HepG2 (cell line): ENCODE measurements around the gene ZFYVE28. TPM values are rescaled to one million over a fixed set of nuclear protein-coding genes. Genes with fewer than 3 reads are reported as not detected.

Experiments
- ATAC-seq: fragments of 200-7000 bp; cut with Tn5 transposase; 3 replicates; pipeline ENCODE4 v1.9.1; 2020; ENCODE audit warnings: mild to moderate bottlenecking, moderate library complexity
- BruUV-seq: library from RNA; stranded (reverse); fragments of 400-500 nt; replicated peaks from 2 replicates; lab custom pipeline; 2021; lab: Mats Ljungman, UMichigan
- CTCF ChIA-PET: fragments of 300-600 bp; formaldehyde crosslinking; extraction: SDS; loops from one replicate; lab custom pipeline; 2021; ENCODE audit warnings: low total read pairs, inconsistent platforms, low intra/inter-chr PET ratio; lab: Yijun Ruan, JAX
- POLR2A ChIA-PET: fragments of 350-600 bp; sonication (Branson Sonifier 250); formaldehyde crosslinking; loops from one replicate; lab custom pipeline; 2020; ENCODE audit warnings: antibody characterized with exemption, inconsistent platforms; lab: Yijun Ruan, JAX
- DNase-seq: peaks from one replicate; pipeline ENCODE4 v3.0.0-alpha.2; 2015; ENCODE audit warnings: low spot score
- FAIRE-seq: peaks from 3 replicates; lab custom pipeline; 2011; peaks lifted over from hg19 to GRCh38; lab: Jason Lieb, UNC
- H2AFZ ChIP-seq: one replicate; pipeline ENCODE4 v1.6.1; 2011; ENCODE audit warnings: low read length, inconsistent platforms
- H3K27ac ChIP-seq: fragments of 300-600 bp; 3 replicates; pipeline ENCODE4 v1.8.0; 2011; ENCODE audit warnings: mixed run types, mild to moderate bottlenecking, mixed read lengths, low read length, inconsistent platforms; ENCODE audit not compliant: insufficient read depth; ENCODE audit errors: extremely low read length
- H3K27me3 ChIP-seq, 2 experiments: fragments of 200-600 bp in 1 of 2; 2 replicates in 1 of 2; 3 replicates in 1 of 2; pipeline versions ENCODE4 v1.6.0 to v1.8.0; 2011; ENCODE audit warnings: low read length in 2 of 2, mild to moderate bottlenecking in 2 of 2, moderate library complexity in 2 of 2, inconsistent platforms in 1 of 2; ENCODE audit not compliant: insufficient read depth in 2 of 2, control insufficient read depth in 1 of 2
- H3K36me3 ChIP-seq, 2 experiments: fragments of 200-600 bp in 1 of 2; replicated peaks in 1 of 2; 2 replicates in 1 of 2; 3 replicates in 1 of 2; pipeline versions ENCODE4 v1.5.1 to v1.8.0; 2011; ENCODE audit warnings: low read length in 2 of 2, inconsistent platforms in 1 of 2; ENCODE audit not compliant: insufficient read depth in 2 of 2, control insufficient read depth in 1 of 2
- H3K4me1 ChIP-seq: 2 replicates; pipeline ENCODE4 v1.5.1; 2012; ENCODE audit warnings: low read length, inconsistent platforms; ENCODE audit not compliant: insufficient read depth
- H3K4me2 ChIP-seq: 2 replicates; pipeline ENCODE4 v1.6.0; 2011; ENCODE audit warnings: low read depth, low read length, inconsistent platforms
- H3K4me3 ChIP-seq, 3 experiments: fragments of 200-600 bp in 1 of 3; sonication (generic), shearing (Covaris generic) in 1 of 3; replicated peaks in 1 of 3; 2 replicates each; pipeline ENCODE4 v1.5.1; 2011 to 2016; ENCODE audit warnings: low read length in 3 of 3, inconsistent platforms in 2 of 3, low read depth in 2 of 3, mild to moderate bottlenecking in 2 of 3, control low read depth in 1 of 3, mixed read lengths in 1 of 3; ENCODE audit not compliant: insufficient read depth in 1 of 3
- H3K79me2 ChIP-seq: one replicate; pipeline ENCODE4 v1.6.1; 2011; ENCODE audit warnings: low read length, inconsistent platforms; ENCODE audit not compliant: insufficient read depth
- H3K9ac ChIP-seq: 2 replicates; pipeline ENCODE4 v1.6.0; 2011; ENCODE audit warnings: mild to moderate bottlenecking, low read depth, low read length, inconsistent platforms; ENCODE audit not compliant: insufficient read depth
- H3K9me3 ChIP-seq: 2 replicates; pipeline ENCODE4 v1.5.1; 2012; ENCODE audit warnings: mild to moderate bottlenecking, low read length
- H4K20me1 ChIP-seq: 2 replicates; pipeline ENCODE4 v1.6.0; 2011; ENCODE audit warnings: inconsistent platforms, mild to moderate bottlenecking, low read length, moderate library complexity; ENCODE audit not compliant: insufficient read depth
- CCDC6 ChIP-seq: sonication (generic); formaldehyde crosslinking; IDR thresholded peaks from 2 replicates; pipeline ENCODE4 v1.8.1; 2022; ENCODE audit warnings: mild to moderate bottlenecking, missing genetic modification reagents, moderate library complexity
- CHD2 ChIP-seq: IDR thresholded peaks from 2 replicates; pipeline ENCODE4 v1.6.1; 2011; ENCODE audit warnings: low read depth, low read length, improper control_type of control experiment
- HMG20A ChIP-seq: IDR thresholded peaks from 2 replicates; pipeline ENCODE4 v1.6.1; 2016; ENCODE audit warnings: borderline replicate concordance
- KDM6A ChIP-seq: IDR thresholded peaks from 2 replicates; pipeline ENCODE4 v1.6.1; 2016; ENCODE audit warnings: low read depth
- NFIB ChIP-seq: sonication (generic); formaldehyde crosslinking; IDR thresholded peaks from 2 replicates; pipeline ENCODE4 v1.9.0; 2021; ENCODE audit warnings: missing genetic modification reagents, mild to moderate bottlenecking, borderline replicate concordance
- ZNF17 ChIP-seq: sonication (generic); formaldehyde crosslinking; IDR thresholded peaks from 2 replicates; pipeline ENCODE4 v1.5.0; 2020; ENCODE audit warnings: mild to moderate bottlenecking, missing genetic modification reagents
- WGBS: methylation state at CpG from one replicate; pipeline ENCODE4 v1.1.6; 2017; ENCODE audit warnings: low lambda C conversion rate; 5-methylcytosine and 5-hydroxymethylcytosine counted together
- in situ Hi-C: cut with HindIII; loops from 2 replicates; pipeline ENCODE4 v1.10.0; 2017; ENCODE audit warnings: low pct_unique_long_range_greater_than_20kb; ENCODE audit not compliant: extremely low pct_ligation_motif_present
- intact Hi-C: fragments of 100-400 bp; cut with micrococcal nuclease; formaldehyde crosslinking; loops from one replicate; pipeline ENCODE4 v1.10.0; 2022; ENCODE audit not compliant: unreplicated experiment
- polyA plus RNA-seq, 8 experiments: library from polyadenylated mRNA; depleted of rRNA in 3 of 8; stranded (reverse) in 7 of 8; unstranded in 1 of 8; fragments of >200 nt; fragmentation: Illumina TruSeq in 4 of 8; extraction: Trizol in 4 of 8; gene quantifications; 2 replicates each; pipeline versions ENCODE4 v1.2.1 to v1.2.3, GENCODE V29; 2011 to 2016; ENCODE audit warnings: low read depth in 4 of 8, missing spikeins in 1 of 8, mixed read lengths in 1 of 8; ENCODE audit not compliant: insufficient read depth in 1 of 8
- total RNA-seq, 5 experiments: library from RNA; depleted of rRNA; stranded (reverse); fragments of >200 nt; fragmentation: Illumina TruSeq; extraction: Trizol; gene quantifications; 2 replicates each; pipeline ENCODE4 v1.2.3, GENCODE V29; 2016; ENCODE audit warnings: low read depth in 1 of 5
- TF ChIP-seq, protein P1 (sequence below): IDR thresholded peaks from 2 replicates; pipeline ENCODE4 v1.6.1; 2016; ENCODE audit warnings: low read depth, missing genetic modification reagents, missing compliant biosample characterization
- TF ChIP-seq, protein P2 (sequence below): sonication (generic); formaldehyde crosslinking; conservative IDR thresholded peaks from 2 replicates; pipeline ENCODE4 v1.4.0; 2020; ENCODE audit warnings: missing genetic modification reagents
- TF ChIP-seq, protein P3 (sequence below): fragments of 450-650 bp; IDR thresholded peaks from 2 replicates; pipeline ENCODE4 v1.6.1; 2017

The ZFYVE28 gene
- total and polyA plus RNA-seq, 2 of the 13 experiments (the other 11 are each of a cell fraction or from before 2014, with no cell fraction given), result 0.12 to 0.22 TPM

DNA sequence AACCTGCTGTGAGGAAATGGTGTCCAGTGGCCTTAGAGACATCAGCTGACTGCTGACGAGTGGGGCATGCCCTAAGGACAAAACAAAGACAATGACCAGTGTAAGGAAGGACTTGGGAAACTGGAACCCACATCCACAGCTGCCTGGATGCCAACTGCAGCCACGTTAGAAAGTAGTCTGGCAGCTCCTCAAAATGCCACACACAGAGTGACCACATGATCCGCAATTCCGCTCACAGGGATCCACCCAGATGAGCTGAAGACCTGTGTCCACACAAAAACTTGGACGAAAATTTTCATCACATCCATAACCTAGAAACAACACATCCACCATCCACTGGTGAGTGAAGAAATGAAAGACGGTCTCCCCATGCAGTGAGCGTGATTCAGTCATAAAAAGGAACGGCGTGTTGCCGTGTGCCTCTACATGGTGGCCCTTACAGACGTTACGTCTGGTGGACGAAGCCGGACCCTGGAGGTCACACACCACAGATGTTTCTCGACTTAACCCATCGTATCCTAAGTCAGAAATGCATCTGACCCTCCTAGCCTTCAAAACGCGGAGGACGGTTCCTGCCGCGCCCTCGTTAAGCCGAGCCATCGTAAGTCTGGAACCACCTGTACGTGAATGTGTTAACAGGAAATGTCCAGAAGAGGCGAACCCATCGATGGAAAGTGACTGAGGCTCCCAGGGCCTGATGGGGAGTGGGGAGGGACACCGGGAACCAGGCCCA is 115.9 kb downstream of the ZFYVE28 start (continued):
- TF ChIP-seq, protein P1, sequence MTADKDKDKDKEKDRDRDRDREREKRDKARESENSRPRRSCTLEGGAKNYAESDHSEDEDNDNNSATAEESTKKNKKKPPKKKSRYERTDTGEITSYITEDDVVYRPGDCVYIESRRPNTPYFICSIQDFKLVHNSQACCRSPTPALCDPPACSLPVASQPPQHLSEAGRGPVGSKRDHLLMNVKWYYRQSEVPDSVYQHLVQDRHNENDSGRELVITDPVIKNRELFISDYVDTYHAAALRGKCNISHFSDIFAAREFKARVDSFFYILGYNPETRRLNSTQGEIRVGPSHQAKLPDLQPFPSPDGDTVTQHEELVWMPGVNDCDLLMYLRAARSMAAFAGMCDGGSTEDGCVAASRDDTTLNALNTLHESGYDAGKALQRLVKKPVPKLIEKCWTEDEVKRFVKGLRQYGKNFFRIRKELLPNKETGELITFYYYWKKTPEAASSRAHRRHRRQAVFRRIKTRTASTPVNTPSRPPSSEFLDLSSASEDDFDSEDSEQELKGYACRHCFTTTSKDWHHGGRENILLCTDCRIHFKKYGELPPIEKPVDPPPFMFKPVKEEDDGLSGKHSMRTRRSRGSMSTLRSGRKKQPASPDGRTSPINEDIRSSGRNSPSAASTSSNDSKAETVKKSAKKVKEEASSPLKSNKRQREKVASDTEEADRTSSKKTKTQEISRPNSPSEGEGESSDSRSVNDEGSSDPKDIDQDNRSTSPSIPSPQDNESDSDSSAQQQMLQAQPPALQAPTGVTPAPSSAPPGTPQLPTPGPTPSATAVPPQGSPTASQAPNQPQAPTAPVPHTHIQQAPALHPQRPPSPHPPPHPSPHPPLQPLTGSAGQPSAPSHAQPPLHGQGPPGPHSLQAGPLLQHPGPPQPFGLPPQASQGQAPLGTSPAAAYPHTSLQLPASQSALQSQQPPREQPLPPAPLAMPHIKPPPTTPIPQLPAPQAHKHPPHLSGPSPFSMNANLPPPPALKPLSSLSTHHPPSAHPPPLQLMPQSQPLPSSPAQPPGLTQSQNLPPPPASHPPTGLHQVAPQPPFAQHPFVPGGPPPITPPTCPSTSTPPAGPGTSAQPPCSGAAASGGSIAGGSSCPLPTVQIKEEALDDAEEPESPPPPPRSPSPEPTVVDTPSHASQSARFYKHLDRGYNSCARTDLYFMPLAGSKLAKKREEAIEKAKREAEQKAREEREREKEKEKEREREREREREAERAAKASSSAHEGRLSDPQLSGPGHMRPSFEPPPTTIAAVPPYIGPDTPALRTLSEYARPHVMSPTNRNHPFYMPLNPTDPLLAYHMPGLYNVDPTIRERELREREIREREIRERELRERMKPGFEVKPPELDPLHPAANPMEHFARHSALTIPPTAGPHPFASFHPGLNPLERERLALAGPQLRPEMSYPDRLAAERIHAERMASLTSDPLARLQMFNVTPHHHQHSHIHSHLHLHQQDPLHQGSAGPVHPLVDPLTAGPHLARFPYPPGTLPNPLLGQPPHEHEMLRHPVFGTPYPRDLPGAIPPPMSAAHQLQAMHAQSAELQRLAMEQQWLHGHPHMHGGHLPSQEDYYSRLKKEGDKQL, result no peak
- no peak for TF ChIP-seq KDM6A (CRISPR knock-in tag)
- TF ChIP-seq, protein P2, sequence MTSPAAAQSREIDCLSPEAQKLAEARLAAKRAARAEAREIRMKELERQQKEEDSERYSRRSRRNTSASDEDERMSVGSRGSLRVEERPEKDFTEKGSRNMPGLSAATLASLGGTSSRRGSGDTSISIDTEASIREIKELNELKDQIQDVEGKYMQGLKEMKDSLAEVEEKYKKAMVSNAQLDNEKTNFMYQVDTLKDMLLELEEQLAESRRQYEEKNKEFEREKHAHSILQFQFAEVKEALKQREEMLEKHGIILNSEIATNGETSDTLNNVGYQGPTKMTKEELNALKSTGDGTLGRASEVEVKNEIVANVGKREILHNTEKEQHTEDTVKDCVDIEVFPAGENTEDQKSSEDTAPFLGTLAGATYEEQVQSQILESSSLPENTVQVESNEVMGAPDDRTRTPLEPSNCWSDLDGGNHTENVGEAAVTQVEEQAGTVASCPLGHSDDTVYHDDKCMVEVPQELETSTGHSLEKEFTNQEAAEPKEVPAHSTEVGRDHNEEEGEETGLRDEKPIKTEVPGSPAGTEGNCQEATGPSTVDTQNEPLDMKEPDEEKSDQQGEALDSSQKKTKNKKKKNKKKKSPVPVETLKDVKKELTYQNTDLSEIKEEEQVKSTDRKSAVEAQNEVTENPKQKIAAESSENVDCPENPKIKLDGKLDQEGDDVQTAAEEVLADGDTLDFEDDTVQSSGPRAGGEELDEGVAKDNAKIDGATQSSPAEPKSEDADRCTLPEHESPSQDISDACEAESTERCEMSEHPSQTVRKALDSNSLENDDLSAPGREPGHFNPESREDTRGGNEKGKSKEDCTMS (CRISPR knock-in tag), result no peak

DNA sequence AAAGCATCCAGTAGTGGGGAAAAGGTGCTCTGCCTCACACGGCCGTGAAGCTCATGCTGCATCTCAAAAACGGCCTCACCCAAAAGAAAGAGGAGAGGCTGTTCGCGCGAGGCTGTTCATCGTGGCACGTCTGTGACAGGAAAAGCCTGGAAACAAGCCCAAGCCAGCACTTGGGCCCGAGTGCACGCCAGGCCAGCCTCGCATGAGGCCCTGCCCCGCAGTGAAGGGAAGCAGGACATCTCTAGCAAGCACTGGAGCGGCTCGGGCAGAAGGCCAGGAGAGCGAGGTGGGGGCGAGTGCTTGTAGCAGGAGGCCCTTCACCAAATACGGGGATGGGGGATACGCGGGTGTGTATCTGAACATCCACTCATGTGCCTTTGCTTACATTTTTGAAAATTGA is 116.6 kb downstream of the ZFYVE28 start:
- 48% methylated on average over 19 of the region's 19 CpGs for WGBS
- ChIA-PET POLR2A (no interaction called here), CTCF (no interaction called here)
- Histone ChIP-seq H2AFZ (no peak overlapping the region), H3K27me3 (peaks cover 14 to 49% of the 10 kb centered on the region in 2 experiments; a peak in 4 of 5 replicates), H3K4me3 (no peak overlapping the region), H3K79me2 (no peaks in the 10 kb centered on the region), H3K27ac (no peak overlapping the region), H3K4me1 (0 out of 2 replicates have a peak, but pooled peaks cover under 1% of the 10 kb centered on the region), H3K36me3 (no peaks in the 10 kb centered on the region), H3K9me3 (no peaks in the 10 kb centered on the region), H3K9ac (no peak overlapping the region), H4K20me1 (no peaks in the 10 kb centered on the region), H3K4me2 (no peak overlapping the region)
- intact Hi-C loops (no loop called here), in situ Hi-C loops (no loop called here)
- no peak for ATAC-seq
- BruUV-seq, result no TSS peak
- FAIRE-seq, result no peak
- no peak for DNase-seq
- TF ChIP-seq ZNF17 (CRISPR knock-in tag), result no peak
- TF ChIP-seq HMG20A (CRISPR knock-in tag), result no peak
- no peak for TF ChIP-seq CCDC6
- TF ChIP-seq CHD2, result no peak
- no peak for TF ChIP-seq NFIB (CRISPR knock-in tag)
- TF ChIP-seq, protein P3, sequence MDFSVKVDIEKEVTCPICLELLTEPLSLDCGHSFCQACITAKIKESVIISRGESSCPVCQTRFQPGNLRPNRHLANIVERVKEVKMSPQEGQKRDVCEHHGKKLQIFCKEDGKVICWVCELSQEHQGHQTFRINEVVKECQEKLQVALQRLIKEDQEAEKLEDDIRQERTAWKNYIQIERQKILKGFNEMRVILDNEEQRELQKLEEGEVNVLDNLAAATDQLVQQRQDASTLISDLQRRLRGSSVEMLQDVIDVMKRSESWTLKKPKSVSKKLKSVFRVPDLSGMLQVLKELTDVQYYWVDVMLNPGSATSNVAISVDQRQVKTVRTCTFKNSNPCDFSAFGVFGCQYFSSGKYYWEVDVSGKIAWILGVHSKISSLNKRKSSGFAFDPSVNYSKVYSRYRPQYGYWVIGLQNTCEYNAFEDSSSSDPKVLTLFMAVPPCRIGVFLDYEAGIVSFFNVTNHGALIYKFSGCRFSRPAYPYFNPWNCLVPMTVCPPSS, result no peak
